Breast epithelium (tissue), 3 donors: ENCODE data around the gene SLC18B1.

Source experiments
- CTCF ChIP-seq, 3 donors: fragments of 450-650 bp; IDR thresholded peaks; one replicate each; pipeline ENCODE4 v1.5.1; 2016 to 2017; ENCODE audit warnings: antibody characterized with exemption in 3 of 3, mild to moderate bottlenecking in 3 of 3, moderate library complexity in 3 of 3
- POLR2A ChIP-seq: fragments of 450-650 bp; IDR thresholded peaks from one replicate; pipeline ENCODE4 v1.6.1; 2016; ENCODE audit warnings: antibody characterized with exemption, mild to moderate bottlenecking, moderate library complexity
- POLR2AphosphoS5 ChIP-seq, 3 donors: sonication (generic); formaldehyde crosslinking; IDR thresholded peaks; one replicate each; pipeline ENCODE4 v1.6.1; 2017; ENCODE audit warnings: antibody characterized with exemption in 3 of 3

- TF ChIP-seq CTCF (IDR thresholded peaks at IDR 0.05): no peak
- TF ChIP-seq POLR2A: no peak
- TF ChIP-seq POLR2AphosphoS5 (IDR thresholded peaks at IDR 0.05): no peak
Measured at GRCh38 chr6:132819405-132820161, 21.1 kb upstream of the SLC18B1 start.
